IPS-18a (cell line): Measurements from ENCODE around the gene CTDSP2.
A peak's percentile ranks its signal among the peaks of the same experiment; 100 is the strongest.
"Not testable (repeated sequence)": the region's sequence is repeated elsewhere in the genome, so short reads cannot be mapped to it uniquely, and the experiment has no call there.

Experiments
- H3K27ac ChIP-seq: one replicate; pipeline ENCODE4 v1.5.1; 2013; ENCODE audit warnings: low read length
- H3K27me3 ChIP-seq: one replicate; pipeline ENCODE4 v1.6.1; 2013; ENCODE audit warnings: mild to moderate bottlenecking, low read length; ENCODE audit not compliant: control insufficient read depth, insufficient read depth
- H3K36me3 ChIP-seq: one replicate; pipeline ENCODE4 v1.6.1; 2013; ENCODE audit warnings: low read depth, low read length; ENCODE audit not compliant: control insufficient read depth
- H3K4me1 ChIP-seq: one replicate; pipeline ENCODE4 v1.6.1; 2013; ENCODE audit warnings: low read depth, low read length; ENCODE audit not compliant: control insufficient read depth
- H3K4me3 ChIP-seq: one replicate; pipeline ENCODE4 v1.5.1; 2013; ENCODE audit warnings: low read length
- H3K9ac ChIP-seq: one replicate; pipeline ENCODE4 v1.6.1; 2013; ENCODE audit warnings: mild to moderate bottlenecking, low read length, moderate library complexity
- H3K9me3 ChIP-seq: one replicate; pipeline ENCODE4 v1.6.1; 2013; ENCODE audit warnings: low read depth, low read length; ENCODE audit not compliant: control insufficient read depth

CTDSP2 gene

GRCh38 chr12:57863676-57864075, 17.1 kb upstream of the CTDSP2 start:
- H3K36me3 ChIP-seq: no peaks in the 10 kb centered on the region
- H3K4me1 ChIP-seq: peaks cover 10% of the 10 kb centered on the region
- H3K27ac ChIP-seq: no peak overlapping the region
- H3K27me3 ChIP-seq: peaks cover 32% of the 10 kb centered on the region
- no peak overlapping the region for H3K4me3 ChIP-seq
- H3K9ac ChIP-seq: no peak overlapping the region
- no peaks in the 10 kb centered on the region for H3K9me3 ChIP-seq

- H3K27me3 ChIP-seq: peaks cover 32% of the 10 kb centered on the region
- H3K9me3 ChIP-seq: no peaks in the 10 kb centered on the region
- H3K4me3 ChIP-seq: no peak overlapping the region
- no peak overlapping the region for H3K9ac ChIP-seq
- H3K4me1 ChIP-seq: peaks cover 10% of the 10 kb centered on the region
- H3K36me3 ChIP-seq: no peaks in the 10 kb centered on the region
- no peak overlapping the region for H3K27ac ChIP-seq
Observed at GRCh38 chr12:57861967-57862366, 15.4 kb upstream of the CTDSP2 start.

- H3K27me3 ChIP-seq: peaks cover 30% of the 10 kb centered on the region
- H3K9ac ChIP-seq, H3K9me3 ChIP-seq, H3K36me3 ChIP-seq, H3K4me3 ChIP-seq, H3K27ac ChIP-seq, H3K4me1 ChIP-seq: not testable (repeated sequence)
Observed at GRCh38 chr12:57860883-57861282, 14.4 kb upstream of the CTDSP2 start.

- Histone ChIP-seq H3K27me3 (peaks cover 13% of the 10 kb centered on the region), H3K9me3 (no peaks in the 10 kb centered on the region), H3K27ac (no peak overlapping the region), H3K9ac (no peak overlapping the region), H3K4me1 (peaks cover under 1% of the 10 kb centered on the region), H3K4me3 (no peak overlapping the region), H3K36me3 (no peaks in the 10 kb centered on the region)
Observed at GRCh38 chr12:57859121-57859520, 12.6 kb upstream of the CTDSP2 start.

GRCh38 chr12:57858123-57858522, 11.6 kb upstream of the CTDSP2 start:
- H3K4me3 ChIP-seq, H3K27me3 ChIP-seq, H3K9ac ChIP-seq, H3K36me3 ChIP-seq, H3K27ac ChIP-seq, H3K9me3 ChIP-seq, H3K4me1 ChIP-seq: not testable (repeated sequence)

GRCh38 chr12:57854965-57855364, 8.4 kb upstream of the CTDSP2 start:
- no peaks in the 10 kb centered on the region for H3K9me3 ChIP-seq
- H3K9ac ChIP-seq: no peak overlapping the region
- peaks cover 15% of the 10 kb centered on the region for H3K27me3 ChIP-seq

GRCh38 chr12:57853864-57854556, 7.5 kb upstream of the CTDSP2 start:
- Histone ChIP-seq H3K27me3 (peaks cover 15% of the 10 kb centered on the region), H3K9ac (no peak overlapping the region), H3K27ac (no peak overlapping the region), H3K9me3 (no peaks in the 10 kb centered on the region), H3K36me3 (no peaks in the 10 kb centered on the region), H3K4me1 (peaks cover 26% of the 10 kb centered on the region), H3K4me3 (no peak overlapping the region)

More at GRCh38 chr12:57854965-57855364, 8.4 kb upstream of the CTDSP2 start:
- H3K4me1 ChIP-seq: peaks cover 26% of the 10 kb centered on the region
- no peak overlapping the region for H3K27ac ChIP-seq
- H3K36me3 ChIP-seq: no peaks in the 10 kb centered on the region
- H3K4me3 ChIP-seq: no peak overlapping the region

GRCh38 chr12:57852620-57853500, 6.3 kb upstream of the CTDSP2 start:
- H3K36me3 ChIP-seq: no peaks in the 10 kb centered on the region
- H3K27ac ChIP-seq: no peak overlapping the region
- peaks cover 15% of the 10 kb centered on the region for H3K27me3 ChIP-seq
- H3K9me3 ChIP-seq: no peaks in the 10 kb centered on the region
- H3K4me1 ChIP-seq: peaks cover 26% of the 10 kb centered on the region
- H3K4me3 ChIP-seq: peak overlapping the region; percentile 60
- peak overlapping the region; percentile 41 for H3K9ac ChIP-seq

- H3K4me3 ChIP-seq: peak overlapping the region; percentile 60
- H3K27me3 ChIP-seq: peaks cover 15% of the 10 kb centered on the region
- H3K9ac ChIP-seq: peak overlapping the region; percentile 41
- H3K27ac ChIP-seq: no peak overlapping the region
- H3K36me3 ChIP-seq: no peaks in the 10 kb centered on the region
- H3K4me1 ChIP-seq: peaks cover 26% of the 10 kb centered on the region
- no peaks in the 10 kb centered on the region for H3K9me3 ChIP-seq
Observed at GRCh38 chr12:57852200-57852599, 5.7 kb upstream of the CTDSP2 start.

- no peak overlapping the region for H3K27ac ChIP-seq
- H3K36me3 ChIP-seq: no peaks in the 10 kb centered on the region
Observed at GRCh38 chr12:57851552-57851951, 5.0 kb upstream of the CTDSP2 start.

GRCh38 chr12:57850854-57851430, 4.4 kb upstream of the CTDSP2 start:
- no peak overlapping the region for H3K27ac ChIP-seq
- H3K4me3 ChIP-seq: no peak overlapping the region
- H3K4me1 ChIP-seq: peaks cover 26% of the 10 kb centered on the region
- peaks cover 15% of the 10 kb centered on the region for H3K27me3 ChIP-seq
- H3K36me3 ChIP-seq: no peaks in the 10 kb centered on the region
- H3K9ac ChIP-seq: no peak overlapping the region
- H3K9me3 ChIP-seq: no peaks in the 10 kb centered on the region

More at GRCh38 chr12:57851552-57851951, 5.0 kb upstream of the CTDSP2 start:
- peaks cover 15% of the 10 kb centered on the region for H3K27me3 ChIP-seq
- peaks cover 26% of the 10 kb centered on the region for H3K4me1 ChIP-seq
- H3K4me3 ChIP-seq: peak overlapping the region; percentile 60
- no peaks in the 10 kb centered on the region for H3K9me3 ChIP-seq
- H3K9ac ChIP-seq: no peak overlapping the region
